Measurements from ENCODE around the gene MSI2. TPM values are rescaled to one million over a fixed set of nuclear protein-coding genes. Genes with fewer than 3 reads are reported as not detected.

The MSI2 gene
- total and polyA plus RNA-seq, 2 donors (not counting 1 experiment from before 2014, with no cell fraction given), result 16.1 to 196 TPM

DNA sequence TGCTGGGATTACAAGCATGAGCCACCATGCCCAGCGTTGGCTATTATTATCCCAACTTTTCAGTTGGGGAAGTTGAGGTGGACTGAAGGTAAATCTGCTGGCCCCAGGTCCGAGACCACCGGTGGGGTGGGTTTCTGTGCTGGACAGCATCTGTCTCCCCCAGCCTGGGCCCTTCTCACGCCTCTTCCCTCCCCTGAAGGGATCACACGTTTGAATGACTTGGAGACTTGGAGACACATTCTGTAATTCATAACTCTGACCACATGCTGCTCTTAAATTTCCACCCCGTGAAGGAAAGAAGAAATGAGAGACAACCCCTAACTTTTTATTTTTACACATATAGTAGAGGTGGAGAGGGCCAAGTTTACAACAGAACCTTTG is 109.8 kb downstream of the MSI2 start:
- H3K4me1 ChIP-seq (ENCODE audit: control insufficient read depth in 2 of 2, insufficient read depth in 2 of 2, low read length in 2 of 2), result peaks cover 14 to 26% of the 10 kb centered on the region in 2 donors
- H3K9me3 ChIP-seq (ENCODE audit: control extremely low read depth in 1 of 3, control insufficient read depth in 2 of 3, insufficient read depth in 1 of 3, low read length in 2 of 3), result no peaks in the 10 kb centered on the region
- Mint-ChIP-seq H3K27me3 (no peaks in the 10 kb centered on the region), H3K4me1 (peaks cover 46% of the 10 kb centered on the region), H3K9me3 (ENCODE audit: insufficient read depth) (no peaks in the 10 kb centered on the region), H3K4me3 (no peak overlapping the region), H3K27ac (no peak overlapping the region)
- DNase-seq (no peak), ATAC-seq (ENCODE audit: low read depth) (no peak)
- POLR2A ChIA-PET, result no interaction called here
- H3K9ac ChIP-seq (ENCODE audit: low read length), result no peak overlapping the region
- intact Hi-C loops (cut with micrococcal nuclease), result no loop called here
- H4K20me1 ChIP-seq (ENCODE audit: control insufficient read depth, insufficient read depth, low read length, poor library complexity, severe bottlenecking), result peaks cover 40% of the 10 kb centered on the region
- no peaks in the 10 kb centered on the region for H3K27me3 ChIP-seq (replicated peaks in 1 of 4; ENCODE audit: control extremely low read depth in 1 of 4, control insufficient read depth in 3 of 4, insufficient read depth in 4 of 4, low read length in 3 of 4)
- peaks cover 82% of the 10 kb centered on the region for H3K79me2 ChIP-seq (ENCODE audit: control insufficient read depth, insufficient read depth, low read length)
- H3K27ac ChIP-seq (ENCODE audit: low read length in 2 of 2), result no peak overlapping the region
- H3K36me3 ChIP-seq (replicated peaks in 1 of 2; ENCODE audit: control extremely low read depth in 1 of 2, control insufficient read depth in 1 of 2, extremely low read depth in 1 of 2, insufficient read depth in 2 of 2, low read length in 1 of 2), result peaks cover 0 to 3% of the 10 kb centered on the region in 2 experiments
- TF ChIP-seq, protein P1, sequence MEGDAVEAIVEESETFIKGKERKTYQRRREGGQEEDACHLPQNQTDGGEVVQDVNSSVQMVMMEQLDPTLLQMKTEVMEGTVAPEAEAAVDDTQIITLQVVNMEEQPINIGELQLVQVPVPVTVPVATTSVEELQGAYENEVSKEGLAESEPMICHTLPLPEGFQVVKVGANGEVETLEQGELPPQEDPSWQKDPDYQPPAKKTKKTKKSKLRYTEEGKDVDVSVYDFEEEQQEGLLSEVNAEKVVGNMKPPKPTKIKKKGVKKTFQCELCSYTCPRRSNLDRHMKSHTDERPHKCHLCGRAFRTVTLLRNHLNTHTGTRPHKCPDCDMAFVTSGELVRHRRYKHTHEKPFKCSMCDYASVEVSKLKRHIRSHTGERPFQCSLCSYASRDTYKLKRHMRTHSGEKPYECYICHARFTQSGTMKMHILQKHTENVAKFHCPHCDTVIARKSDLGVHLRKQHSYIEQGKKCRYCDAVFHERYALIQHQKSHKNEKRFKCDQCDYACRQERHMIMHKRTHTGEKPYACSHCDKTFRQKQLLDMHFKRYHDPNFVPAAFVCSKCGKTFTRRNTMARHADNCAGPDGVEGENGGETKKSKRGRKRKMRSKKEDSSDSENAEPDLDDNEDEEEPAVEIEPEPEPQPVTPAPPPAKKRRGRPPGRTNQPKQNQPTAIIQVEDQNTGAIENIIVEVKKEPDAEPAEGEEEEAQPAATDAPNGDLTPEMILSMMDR (IDR thresholded peaks at IDR 0.05), result no peak
- H3K4me3 ChIP-seq (ENCODE audit: control extremely low read depth in 1 of 5, extremely low read depth in 1 of 5, insufficient read depth in 1 of 5, low read depth in 2 of 5, low read length in 4 of 5), result no peak overlapping the region
- H2AFZ ChIP-seq (ENCODE audit: insufficient read depth, low read depth, low read length, poor library complexity, severe bottlenecking), result no peak overlapping the region
- CTCF ChIA-PET, result no interaction called here
- 100% methylated on average over 4 of the region's 6 CpGs for WGBS (ENCODE audit: insufficient coverage)
- no peak overlapping the region for H3K4me2 ChIP-seq (replicated peaks; ENCODE audit: low read depth, low read length, poor library complexity, severe bottlenecking)

DNA sequence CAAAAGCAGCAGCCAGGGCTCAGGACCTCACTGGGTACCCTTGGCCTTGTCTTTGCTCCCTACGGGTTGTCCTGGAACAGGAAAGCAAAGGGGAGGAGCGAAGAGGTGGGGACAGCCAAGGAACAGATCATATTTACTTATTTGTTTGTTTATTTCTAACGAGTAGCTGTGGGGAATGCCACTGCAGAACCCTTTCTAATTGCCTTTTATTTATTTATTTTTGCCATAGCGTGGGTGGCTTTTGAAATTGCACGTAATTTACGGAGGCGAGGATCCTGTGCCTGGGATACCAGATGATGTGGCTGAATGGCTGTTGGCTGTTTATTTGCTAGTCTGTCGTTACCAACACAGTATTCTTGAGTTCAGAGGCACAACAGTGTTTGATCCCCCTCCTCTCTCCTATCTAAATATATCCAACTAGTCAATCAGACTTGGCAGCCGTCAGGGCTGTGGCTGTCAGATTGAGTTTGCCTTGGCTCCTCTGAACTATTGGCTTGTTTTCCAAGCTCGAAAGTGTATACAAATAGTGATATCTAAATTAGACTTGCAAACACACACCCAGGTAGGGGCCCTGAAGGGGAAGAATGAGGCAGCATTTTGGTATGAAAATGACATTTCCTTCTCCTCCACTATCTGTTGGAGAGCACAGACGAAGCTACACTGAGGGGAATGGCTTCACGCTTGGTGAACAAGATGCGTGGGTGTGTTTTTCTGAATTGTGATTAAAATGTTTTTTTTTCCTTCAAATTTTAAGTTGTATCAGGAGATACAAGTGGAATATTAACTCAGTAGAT is 110.4 kb downstream of the MSI2 start:
- peak overlapping the region; percentile 23 for H3K4me2 ChIP-seq (replicated peaks; ENCODE audit: low read depth, low read length, poor library complexity, severe bottlenecking)
- H3K27me3 ChIP-seq (replicated peaks in 1 of 4; ENCODE audit: control extremely low read depth in 1 of 4, control insufficient read depth in 3 of 4, insufficient read depth in 4 of 4, low read length in 3 of 4), result no peaks in the 10 kb centered on the region
- peaks cover 76% of the 10 kb centered on the region for H3K79me2 ChIP-seq (ENCODE audit: control insufficient read depth, insufficient read depth, low read length)

More for the DNA sequence above, 110.4 kb downstream of the MSI2 start:
- Mint-ChIP-seq H3K27me3 (no peaks in the 10 kb centered on the region), H3K27ac (no peak overlapping the region), H3K4me3 (no peak overlapping the region), H3K4me1 (peaks cover 46% of the 10 kb centered on the region), H3K9me3 (ENCODE audit: insufficient read depth) (no peaks in the 10 kb centered on the region)
- ATAC-seq (ENCODE audit: low read depth) (no peak), DNase-seq (no peak)
- no peak overlapping the region for H3K4me3 ChIP-seq (ENCODE audit: control extremely low read depth in 1 of 5, extremely low read depth in 1 of 5, insufficient read depth in 1 of 5, low read depth in 2 of 5, low read length in 4 of 5)
- POLR2A ChIA-PET, result no interaction called here
- TF ChIP-seq, protein P1 (IDR thresholded peaks at IDR 0.05), result no peak
- no peak for TF ChIP-seq EZH2 (IDR thresholded peaks at IDR 0.05; ENCODE audit: borderline replicate concordance, insufficient read depth, low read depth, low read length, poor library complexity, severe bottlenecking)
- WGBS (ENCODE audit: insufficient coverage), result 90% methylated on average over 2 of the region's 13 CpGs
- H3K9ac ChIP-seq (ENCODE audit: low read length), result no peak overlapping the region
- intact Hi-C loops (cut with micrococcal nuclease), result no loop called here
- no peak overlapping the region for H2AFZ ChIP-seq (ENCODE audit: insufficient read depth, low read depth, low read length, poor library complexity, severe bottlenecking)
- no peak overlapping the region for H3K27ac ChIP-seq (ENCODE audit: low read length in 2 of 2)
- peaks cover 0 to 3% of the 10 kb centered on the region in 2 experiments for H3K36me3 ChIP-seq (replicated peaks in 1 of 2; ENCODE audit: control extremely low read depth in 1 of 2, control insufficient read depth in 1 of 2, extremely low read depth in 1 of 2, insufficient read depth in 2 of 2, low read length in 1 of 2)
- CTCF ChIA-PET, result interaction anchor here (0.8 kb wide), 1 partner anchor 124 kb away, joined by 3 read pairs; no protein-coding TSS in a partner anchor
- H3K4me1 ChIP-seq (ENCODE audit: control insufficient read depth in 2 of 2, insufficient read depth in 2 of 2, low read length in 2 of 2), result peaks cover 14 to 26% of the 10 kb centered on the region in 2 donors
- H4K20me1 ChIP-seq (ENCODE audit: control insufficient read depth, insufficient read depth, low read length, poor library complexity, severe bottlenecking), result peaks cover 38% of the 10 kb centered on the region
- H3K9me3 ChIP-seq (ENCODE audit: control extremely low read depth in 1 of 3, control insufficient read depth in 2 of 3, insufficient read depth in 1 of 3, low read length in 2 of 3), result no peaks in the 10 kb centered on the region

Measured in B cell (primary cell).